SIG-M5 treated with dmso at 0.1 percent for 504 hours (cell line): ENCODE data around the gene SLC66A2.

Experiments used
- DNase-seq: peaks from one replicate; lab custom pipeline; 2025; ENCODE audit not compliant: unreplicated experiment; lab: John Stamatoyannopoulos, UW

SLC66A2 gene

DNA sequence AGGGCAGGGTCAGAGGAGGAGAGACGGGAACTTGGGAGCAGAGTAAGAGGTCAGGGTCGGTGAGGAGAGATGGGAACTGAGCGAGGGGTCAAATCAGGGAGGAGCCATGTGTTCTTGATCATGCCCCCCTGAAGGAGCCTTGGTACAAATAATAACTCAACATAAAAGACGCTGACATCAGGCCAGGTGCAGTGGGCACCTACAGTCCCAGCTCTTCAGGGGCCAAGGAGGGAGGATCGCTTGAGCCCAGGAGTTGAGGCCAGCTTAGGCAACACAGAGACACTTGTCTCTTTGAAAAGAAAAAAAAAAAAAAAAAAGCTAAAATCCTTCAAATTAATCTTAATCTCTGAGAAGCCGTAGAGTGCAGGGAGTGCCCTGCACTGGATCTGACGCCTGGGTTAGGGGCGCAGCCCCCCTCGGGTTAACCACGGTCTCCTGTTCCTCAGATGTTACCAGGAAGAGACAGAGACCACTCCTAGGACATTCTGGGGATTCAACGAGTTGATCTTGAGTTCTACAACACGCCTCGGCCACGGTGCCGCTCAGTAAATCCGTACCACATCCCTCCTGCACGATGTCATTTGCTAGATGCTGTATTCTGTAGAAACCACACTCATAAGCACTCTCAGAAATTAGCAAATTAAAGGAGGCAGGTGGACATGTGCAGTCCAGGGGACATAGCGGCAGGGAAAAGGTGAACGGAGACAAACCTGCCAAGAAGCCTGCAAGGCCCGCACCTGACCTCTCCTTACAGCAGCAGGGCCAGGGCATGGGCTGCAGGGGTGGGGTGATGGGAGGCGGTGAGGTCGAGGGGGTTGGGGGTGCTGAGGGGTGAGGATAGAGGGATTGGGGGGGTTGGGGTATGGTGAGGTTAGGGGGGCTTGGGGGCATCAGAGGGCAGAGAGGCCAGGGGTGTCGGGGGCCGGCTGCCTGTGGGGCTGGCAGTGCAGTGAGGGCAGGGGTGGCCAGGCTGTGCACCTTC lies 29.2 kb downstream of the SLC66A2 start:
- DNase-seq = no peak

DNA sequence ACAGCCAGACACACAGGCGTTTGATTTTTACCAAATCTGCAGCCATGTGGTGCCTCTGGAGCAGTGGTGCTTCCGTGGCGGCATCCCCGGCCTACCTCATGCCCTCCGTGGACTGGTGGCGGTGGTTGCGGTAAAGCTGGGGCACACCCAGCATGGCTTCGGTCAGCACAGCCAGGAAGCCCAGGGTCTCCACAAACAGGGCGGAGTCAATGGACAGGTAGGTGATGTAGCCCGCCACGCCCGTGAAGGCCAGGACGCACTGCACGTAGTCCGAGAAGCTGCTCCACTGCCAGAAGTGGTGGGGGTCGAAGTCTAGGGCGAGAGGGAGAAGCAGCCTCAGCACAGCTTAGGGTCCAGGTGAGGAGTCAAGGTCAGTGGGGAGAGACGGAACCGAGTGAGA lies 32.4 kb downstream of the SLC66A2 start:
- DNase-seq = no peak

GRCh38 chr18:79918615-79919011 lies 32.8 kb downstream of the SLC66A2 start:
- no peak for DNase-seq

DNA sequence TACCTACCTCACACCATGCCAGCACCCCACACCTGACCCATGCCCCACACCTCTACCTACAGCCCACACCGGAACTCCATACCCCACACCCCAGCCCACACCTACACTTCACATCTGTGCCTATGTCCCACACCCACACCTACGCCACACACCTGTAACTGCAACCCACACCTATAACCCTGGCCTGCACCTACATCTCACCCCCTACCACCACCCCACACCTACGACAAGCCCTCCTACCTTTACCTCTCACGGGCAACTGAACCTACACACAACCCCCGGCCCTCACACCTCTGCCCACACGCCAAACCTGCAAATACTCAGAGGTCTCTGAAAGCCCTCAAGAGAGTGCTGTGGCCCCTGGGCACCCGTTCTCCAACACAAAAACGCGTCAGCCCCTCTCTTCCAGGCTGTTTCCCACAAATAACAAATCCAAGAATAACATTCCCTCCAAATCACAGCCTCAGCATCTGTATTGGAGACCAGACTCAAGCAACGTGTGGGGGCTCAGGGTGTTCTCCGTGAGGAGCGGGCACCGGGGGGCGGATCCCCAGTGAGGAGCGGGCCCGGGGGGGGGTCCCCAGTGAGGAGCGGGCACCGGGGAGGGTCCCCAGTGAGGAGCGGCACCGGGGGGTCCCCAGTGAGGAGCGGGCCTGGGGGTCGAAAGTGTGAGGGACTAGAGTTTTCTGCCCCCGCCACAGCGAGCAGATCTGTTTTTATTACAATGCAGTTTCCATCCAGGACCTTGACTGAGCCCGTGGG lies 33.4 kb downstream of the SLC66A2 start:
- DNase-seq = no peak

- no peak for DNase-seq
Measured at GRCh38 chr18:79917169-79917852, 34.1 kb downstream of the SLC66A2 start.

DNA sequence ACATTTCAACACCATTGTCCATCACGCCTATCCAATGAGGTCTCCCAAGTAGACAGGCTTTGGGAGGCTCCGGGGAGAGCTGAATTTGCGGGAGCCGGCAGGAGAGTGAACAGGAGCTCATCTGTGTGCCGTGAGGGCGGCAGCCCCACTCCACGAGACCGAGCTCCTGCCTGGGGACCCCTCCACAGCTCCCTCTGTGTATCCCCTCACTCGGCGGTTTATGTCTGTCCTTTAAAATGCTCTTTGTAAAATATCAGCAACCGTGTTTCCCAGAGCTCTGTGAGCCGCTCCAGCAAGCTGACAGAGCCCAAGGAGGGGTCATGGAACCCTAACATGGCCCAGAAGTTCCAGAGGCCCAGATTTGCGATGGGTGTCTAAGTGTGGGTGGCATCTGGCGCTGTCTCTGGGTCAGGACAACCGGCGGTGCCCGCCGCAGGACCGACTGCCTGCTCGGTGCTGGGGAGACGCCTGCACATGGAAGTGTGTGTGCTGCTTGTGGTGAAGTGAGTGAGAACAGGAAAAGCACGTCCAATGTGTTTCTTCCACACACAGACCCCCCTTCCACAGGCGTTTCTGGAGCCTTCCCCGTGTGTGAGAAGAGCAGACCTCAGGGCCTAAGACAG lies 34.8 kb downstream of the SLC66A2 start:
- no peak for DNase-seq

DNA sequence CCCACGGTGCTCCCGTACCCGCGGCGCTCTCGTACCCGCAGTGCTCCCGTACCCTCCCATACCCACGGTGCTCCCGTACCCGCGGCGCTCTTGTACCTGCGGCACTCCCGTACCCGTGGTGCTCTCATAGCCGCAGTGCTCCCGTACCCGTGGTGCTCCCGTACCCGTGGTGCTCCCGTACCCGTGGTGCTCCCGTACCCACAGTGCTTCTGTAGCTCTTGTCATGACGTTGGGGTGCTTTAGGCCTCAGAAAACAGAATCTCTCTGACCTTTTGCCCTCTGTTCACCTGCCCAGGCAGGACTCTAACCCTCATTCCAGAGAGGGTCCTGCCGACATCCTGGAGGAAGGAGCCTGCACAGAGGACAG lies 35.3 kb downstream of the SLC66A2 start:
- no peak for DNase-seq

GRCh38 chr18:79915161-79916127 lies 36.0 kb downstream of the SLC66A2 start:
- DNase-seq = no peak

- DNase-seq = no peak
Measured at GRCh38 chr18:79914614-79915160, 36.8 kb downstream of the SLC66A2 start.

GRCh38 chr18:79912994-79913831 lies 38.2 kb downstream of the SLC66A2 start:
- no peak for DNase-seq

DNA sequence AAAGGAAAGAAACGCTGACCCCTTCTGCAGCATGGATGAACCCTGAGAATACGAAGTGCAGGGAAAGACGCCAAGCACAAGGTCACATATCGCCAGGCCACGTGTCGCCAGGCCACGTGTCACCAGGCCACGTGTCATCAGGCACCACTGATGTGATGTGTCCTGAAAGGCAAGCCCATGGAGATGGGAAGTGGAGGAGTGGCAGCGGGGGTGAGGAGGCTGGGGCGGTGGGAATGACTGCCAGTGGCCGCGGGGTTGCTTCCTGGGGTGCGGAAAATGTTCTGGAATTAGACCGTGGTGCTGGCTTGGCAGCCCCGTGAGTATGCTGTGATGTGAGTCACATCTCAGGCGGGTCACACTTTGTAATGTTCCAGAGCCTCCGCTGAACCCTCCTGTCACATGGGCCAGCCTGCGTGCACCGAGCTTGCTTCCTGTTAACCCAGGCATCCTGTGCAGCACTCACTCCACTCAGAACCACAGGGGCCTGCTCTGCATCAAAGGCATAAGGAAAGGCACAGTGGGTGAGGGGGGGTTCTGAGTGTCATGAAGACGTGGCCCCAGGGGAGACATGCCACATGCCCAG lies 39.0 kb downstream of the SLC66A2 start:
- no peak for DNase-seq

- DNase-seq = no peak
Measured at GRCh38 chr18:79911344-79912270, 39.8 kb downstream of the SLC66A2 start.

DNA sequence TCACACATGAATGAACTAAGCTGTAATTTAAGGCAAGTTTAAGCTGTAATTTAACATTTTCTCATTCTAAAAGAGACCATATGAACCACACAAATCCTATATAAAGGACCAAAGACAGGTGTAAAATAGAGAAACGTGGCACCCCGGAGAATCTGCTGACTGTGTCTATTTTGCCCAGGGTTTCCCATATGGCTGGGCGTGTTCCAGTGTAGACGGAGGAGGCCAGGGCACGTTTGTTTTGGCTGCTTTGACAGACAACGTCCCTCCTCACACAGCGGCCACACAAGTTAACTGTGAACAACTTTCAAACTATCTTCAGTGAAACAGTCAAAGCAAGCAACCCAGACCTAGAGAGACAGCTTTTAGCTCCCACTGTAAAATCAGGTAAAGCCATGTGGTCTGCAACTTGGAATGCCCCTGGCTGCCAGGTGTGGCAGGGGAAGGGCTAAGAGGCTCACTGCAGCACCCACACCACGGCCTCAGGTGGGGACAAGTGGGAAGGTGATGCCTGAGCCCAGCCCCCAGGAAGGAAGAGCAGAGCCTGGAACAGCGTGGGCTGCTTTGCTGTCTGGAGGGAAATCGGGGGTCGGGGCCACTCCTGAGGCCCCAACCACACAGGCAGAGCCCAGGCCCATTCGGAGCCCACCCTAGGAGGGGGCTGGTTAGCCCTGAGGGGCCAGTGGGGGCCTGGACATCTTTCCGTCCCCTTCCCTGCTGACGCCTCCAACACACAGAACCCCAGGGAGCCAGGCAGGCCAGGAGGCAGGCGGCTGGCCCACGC lies 40.7 kb downstream of the SLC66A2 start:
- DNase-seq = no peak

DNA sequence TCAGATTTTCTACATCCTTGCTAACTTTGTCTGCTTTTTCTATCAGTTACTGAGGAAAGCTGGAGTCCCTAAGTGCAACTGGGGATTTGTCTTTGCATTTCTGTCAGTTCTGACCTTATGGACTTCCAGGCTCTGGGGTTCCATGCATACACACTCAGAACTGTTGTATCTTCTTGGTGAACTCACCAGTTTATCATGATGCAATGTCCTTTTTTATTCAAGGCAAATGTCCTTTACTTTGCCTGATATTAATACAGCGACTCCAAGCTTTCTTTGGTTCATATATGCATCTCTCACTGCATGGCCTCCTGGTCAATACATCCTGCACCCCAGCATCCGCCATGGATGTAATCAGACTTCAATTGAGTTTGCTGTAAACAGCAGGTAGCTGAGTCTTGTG lies 44.7 kb downstream of the SLC66A2 start:
- DNase-seq = no peak

DNA sequence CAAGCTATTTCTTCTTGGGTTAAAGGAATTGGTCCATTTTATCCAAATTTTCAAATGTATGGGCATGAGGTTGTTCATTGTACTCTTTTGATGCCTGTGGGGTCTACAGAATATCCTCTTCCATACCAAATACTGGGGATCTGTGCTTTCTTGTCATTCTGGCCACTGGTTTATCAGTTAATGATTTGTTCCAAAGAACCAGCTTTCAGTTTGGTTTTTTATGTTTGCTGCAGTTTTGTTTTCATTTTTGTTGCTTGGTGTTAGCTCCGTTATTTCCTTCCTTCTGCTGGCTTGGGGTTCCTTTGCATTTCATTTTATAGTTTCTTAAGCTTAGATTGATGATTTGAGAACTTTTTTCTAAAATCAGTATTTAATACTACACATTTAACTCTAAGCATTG lies 45.5 kb downstream of the SLC66A2 start:
- no peak for DNase-seq

DNA sequence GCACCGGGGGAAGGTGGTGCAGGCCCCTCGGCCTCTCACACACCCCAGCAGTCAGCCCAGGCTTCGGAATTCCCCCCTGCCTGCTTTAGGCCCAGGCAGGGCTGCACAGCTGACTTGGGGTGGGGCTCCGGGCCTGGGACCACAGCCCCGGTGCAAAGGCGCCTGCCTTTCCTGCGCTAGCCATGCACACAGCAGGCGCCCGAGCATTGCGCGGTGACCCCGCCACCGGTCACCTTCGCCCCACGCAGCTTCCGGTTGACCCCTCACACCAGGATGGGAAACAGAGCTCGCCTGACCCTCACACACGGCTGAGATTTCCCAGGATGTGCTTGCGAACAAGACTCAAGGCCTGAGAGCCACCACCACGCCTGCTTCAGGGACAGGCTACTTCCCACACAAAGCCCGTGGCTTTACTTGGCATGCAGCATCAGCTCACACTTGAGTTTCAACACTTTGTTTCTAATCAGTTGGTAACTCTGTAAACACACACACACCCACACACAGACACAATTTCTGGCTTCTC lies 46.0 kb downstream of the SLC66A2 start:
- no peak for DNase-seq
